Amygdala (tissue), 56 donors: ENCODE measurements around the gene DENND1C.

Experiments
- DNase-seq, 56 donors: peaks; one replicate each; lab custom pipeline; 2025; lab: John Stamatoyannopoulos, UW

Gene DENND1C

GRCh38 chr19:6483235-6483634 lies 1.6 kb upstream of the DENND1C start:
- DNase-seq = no peak

- no peak for DNase-seq
These were observed 728 bp upstream of the DENND1C start for GRCh38 chr19:6482343-6482686.

GRCh38 chr19:6480848-6481415 lies 655 bp downstream of the DENND1C start:
- no peak for DNase-seq

GRCh38 chr19:6479836-6480398 lies 1.7 kb downstream of the DENND1C start:
- DNase-seq = no peak

- no peak for DNase-seq
These were observed 2.8 kb downstream of the DENND1C start for GRCh38 chr19:6478815-6479214.

- no peak for DNase-seq
These were observed 4.6 kb downstream of the DENND1C start for GRCh38 chr19:6476896-6477431.

GRCh38 chr19:6476155-6476895 lies 5.3 kb downstream of the DENND1C start:
- DNase-seq = peak in 46 of 56 donors; percentile 10 to 80 (median 48)

GRCh38 chr19:6475321-6476108 lies 6.1 kb downstream of the DENND1C start:
- no peak for DNase-seq

GRCh38 chr19:6473647-6474046 lies 7.9 kb downstream of the DENND1C start:
- no peak for DNase-seq

- DNase-seq = no peak
These were observed 8.9 kb downstream of the DENND1C start for GRCh38 chr19:6472713-6473112.

GRCh38 chr19:6471076-6471475 lies 10.5 kb downstream of the DENND1C start:
- DNase-seq = no peak

- no peak for DNase-seq
These were observed 11.4 kb downstream of the DENND1C start for GRCh38 chr19:6470173-6470572.

- DNase-seq = no peak
These were observed 14.2 kb downstream of the DENND1C start for GRCh38 chr19:6467384-6467783.

GRCh38 chr19:6466526-6467248 lies 14.9 kb downstream of the DENND1C start:
- no peak for DNase-seq

GRCh38 chr19:6465663-6466062 lies 15.9 kb downstream of the DENND1C start:
- no peak for DNase-seq

- DNase-seq = no peak
These were observed 16.6 kb downstream of the DENND1C start for GRCh38 chr19:6465006-6465405.

- DNase-seq = peak in 2 of 56 donors; percentile 14 to 15
These were observed 17.3 kb downstream of the DENND1C start, which contains the start of gene CRB3 for GRCh38 chr19:6464070-6464873. CRB3 (plus strand) TSS chr19:6464271; CDS start chr19:6464702, 431 bp downstream.

GRCh38 chr19:6460099-6460884 lies 21.3 kb downstream of the DENND1C start:
- peak; percentile 73 to 99 (median 96) for DNase-seq
